Liver (tissue), 9 donors: ENCODE results near the gene FOXA3. TPM values are rescaled to one million over a fixed set of nuclear protein-coding genes. Genes with fewer than 3 reads are reported as not detected.

ENCODE experiments used
- DNase-seq: peaks from one replicate; pipeline ENCODE4 v3.0.0-alpha.2; 2017; ENCODE audit warnings: low spot score
- H3K27ac ChIP-seq, 2 donors: one replicate each; pipeline ENCODE4 v1.7.0; 2013; ENCODE audit warnings: inconsistent platforms in 2 of 2, low read length in 2 of 2, control low read depth in 1 of 2, low read depth in 1 of 2, mild to moderate bottlenecking in 1 of 2
- H3K27me3 ChIP-seq, 4 donors: one replicate each; pipeline versions ENCODE4 v1.6.1 to v1.7.0; 2013; ENCODE audit warnings: low read length in 3 of 4, inconsistent platforms in 1 of 4, mild to moderate bottlenecking in 1 of 4, moderate library complexity in 1 of 4; ENCODE audit not compliant: control insufficient read depth in 4 of 4, insufficient read depth in 4 of 4
- H3K36me3 ChIP-seq, 4 donors: one replicate each; pipeline versions ENCODE4 v1.6.1 to v1.7.0; 2013; ENCODE audit warnings: low read length in 3 of 4, mild to moderate bottlenecking in 3 of 4, low read depth in 1 of 4, moderate library complexity in 1 of 4; ENCODE audit not compliant: control insufficient read depth in 4 of 4, insufficient read depth in 3 of 4
- H3K4me1 ChIP-seq, 4 donors: one replicate each; pipeline versions ENCODE4 v1.6.1 to v1.7.0; 2013; ENCODE audit warnings: low read length in 3 of 4, mild to moderate bottlenecking in 3 of 4, moderate library complexity in 1 of 4; ENCODE audit not compliant: control insufficient read depth in 4 of 4, insufficient read depth in 4 of 4
- H3K4me3 ChIP-seq, 3 donors: one replicate each; pipeline versions ENCODE4 v1.6.1 to v1.7.0; 2013; ENCODE audit warnings: low read length in 3 of 3, control low read depth in 1 of 3, low read depth in 1 of 3, mild to moderate bottlenecking in 1 of 3
- H3K9ac ChIP-seq, 2 donors: one replicate each; pipeline ENCODE4 v1.7.0; 2013; ENCODE audit warnings: low read length in 2 of 2, mild to moderate bottlenecking in 2 of 2, moderate library complexity in 2 of 2, control low read depth in 1 of 2, low read depth in 1 of 2
- H3K9me3 ChIP-seq, 4 donors: one replicate each; pipeline versions ENCODE4 v1.6.1 to v1.7.0; 2013; ENCODE audit warnings: low read length in 3 of 4; ENCODE audit not compliant: control insufficient read depth in 4 of 4
- EGR1 ChIP-seq, 2 donors: IDR thresholded peaks; 2 replicates each; pipeline ENCODE4 v1.6.1; 2016 to 2018; ENCODE audit warnings: antibody characterized with exemption in 2 of 2, low read depth in 2 of 2
- FOXA1 ChIP-seq: IDR thresholded peaks from 2 replicates; pipeline ENCODE4 v1.6.1; 2016; ENCODE audit warnings: antibody characterized with exemption
- FOXA2 ChIP-seq: IDR thresholded peaks from 2 replicates; pipeline ENCODE4 v1.6.1; 2016; ENCODE audit warnings: antibody characterized with exemption
- GABPA ChIP-seq, 2 donors: IDR thresholded peaks in 1 of 2; conservative IDR thresholded peaks in 1 of 2; 2 replicates each; pipeline ENCODE4 v1.6.1; 2016; ENCODE audit warnings: antibody characterized with exemption in 2 of 2, mild to moderate bottlenecking in 1 of 2, moderate library complexity in 1 of 2
- HNF4A ChIP-seq, 2 donors: conservative IDR thresholded peaks; 2 replicates each; pipeline ENCODE4 v1.6.1; 2016; ENCODE audit warnings: antibody characterized with exemption in 2 of 2, mild to moderate bottlenecking in 2 of 2
- HNF4G ChIP-seq: IDR thresholded peaks from 2 replicates; pipeline ENCODE4 v1.6.1; 2016; ENCODE audit warnings: antibody characterized with exemption
- JUND ChIP-seq, 2 donors: IDR thresholded peaks; 2 replicates each; pipeline ENCODE4 v1.6.1; 2016; ENCODE audit warnings: antibody characterized with exemption in 2 of 2
- NR2F2 ChIP-seq: IDR thresholded peaks from 2 replicates; pipeline ENCODE4 v1.6.1; 2016; ENCODE audit warnings: antibody characterized with exemption
- RAD21 ChIP-seq, 2 donors: IDR thresholded peaks; 2 replicates each; pipeline ENCODE4 v1.6.1; 2016; ENCODE audit warnings: antibody characterized with exemption in 2 of 2, mild to moderate bottlenecking in 2 of 2
- RXRA ChIP-seq, 2 donors: IDR thresholded peaks; 2 replicates each; pipeline ENCODE4 v1.6.1; 2017 to 2018; ENCODE audit warnings: antibody characterized with exemption in 2 of 2, mild to moderate bottlenecking in 1 of 2
- SP1 ChIP-seq: IDR thresholded peaks from 2 replicates; pipeline ENCODE4 v1.6.1; 2018; ENCODE audit warnings: antibody characterized with exemption, mild to moderate bottlenecking
- TAF1 ChIP-seq: conservative IDR thresholded peaks from 2 replicates; pipeline ENCODE4 v1.6.1; 2016; ENCODE audit warnings: antibody characterized with exemption, mild to moderate bottlenecking
- YY1 ChIP-seq: IDR thresholded peaks from 2 replicates; pipeline ENCODE4 v1.6.1; 2016; ENCODE audit warnings: antibody characterized with exemption, mild to moderate bottlenecking
- WGBS: extraction: QIAGEN DNeasy Blood & Tissue Kit; methylation state at CpG from one replicate; pipeline ENCODE4 v1.1.7; 2013; 5-methylcytosine and 5-hydroxymethylcytosine counted together
- polyA plus RNA-seq, 2 donors: library from polyadenylated mRNA; stranded (reverse) in 1 of 2; unstranded in 1 of 2; fragments of 200-250 nt in 1 of 2; fragments of >200 nt in 1 of 2; fragmentation: Nextera tagmentation in 1 of 2; extraction: Ambion mirVana in 1 of 2; gene quantifications; one replicate each; pipeline versions ENCODE4 v1.2.1 to v1.2.3, GENCODE V29; 2013 to 2015
- total RNA-seq, 2 donors: library from RNA; depleted of rRNA; stranded (reverse); fragments of >200 nt; gene quantifications; one replicate each; pipeline ENCODE4 v1.2.3, GENCODE V29; 2014
- TF ChIP-seq, protein P1 (sequence below): IDR thresholded peaks from 2 replicates; pipeline ENCODE4 v1.6.1; 2016; ENCODE audit warnings: antibody characterized with exemption
- TF ChIP-seq, protein P2 (sequence below): IDR thresholded peaks from 2 replicates; pipeline ENCODE4 v1.6.1; 2016; ENCODE audit warnings: antibody characterized with exemption
- TF ChIP-seq, protein P3 (sequence below): IDR thresholded peaks from 2 replicates; pipeline ENCODE4 v1.6.1; 2016; ENCODE audit warnings: antibody characterized with exemption, mild to moderate bottlenecking
- TF ChIP-seq, protein P4 (sequence below): fragments of 150-350 bp; IDR thresholded peaks from 2 replicates; pipeline ENCODE4 v1.5.1; 2017; ENCODE audit warnings: improper control_type of control experiment, low read depth, low read length; ENCODE audit not compliant: missing input control
- TF ChIP-seq, protein P5 (sequence below): IDR thresholded peaks from 2 replicates; pipeline ENCODE4 v1.6.1; 2016; ENCODE audit warnings: antibody characterized with exemption
- donor health status: healthy.
- donor health status: healthy.
- donor health status: healthy.
- donor health status: healthy.
- donor health status: healthy.

Gene FOXA3
- total and polyA plus RNA-seq, 4 donors: 11.5 to 37.1 (median 21.6) TPM

DNA sequence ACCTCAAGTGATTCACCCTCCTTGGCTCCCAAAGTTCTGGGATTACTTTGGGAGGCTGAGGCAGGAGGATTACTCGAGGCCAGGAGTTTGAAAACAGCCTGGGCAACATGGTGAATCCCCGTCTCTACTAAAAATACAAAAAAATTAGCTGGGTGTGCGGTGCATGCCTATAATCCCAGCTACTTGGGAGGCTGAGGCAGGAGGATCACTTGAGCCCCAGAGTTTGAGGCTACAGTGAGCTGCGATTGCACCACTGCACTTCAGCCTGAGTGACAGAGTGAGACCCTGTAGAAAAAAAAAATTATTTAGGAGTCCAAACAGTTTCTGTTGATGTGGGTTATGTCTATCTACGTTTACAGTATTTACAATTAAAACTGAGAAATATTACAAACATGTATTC lies 6.7 kb downstream of the FOXA3 start:
- H3K9ac ChIP-seq: no peak overlapping the region
- no peak for DNase-seq
- no peak overlapping the region for H3K4me3 ChIP-seq
- H3K4me1 ChIP-seq: peaks cover 22 to 74% (median 47%) of the 10 kb centered on the region in 4 donors
- H3K9me3 ChIP-seq: no peaks in the 10 kb centered on the region
- TF ChIP-seq SP1 (no peak), RAD21 (IDR thresholded peaks at IDR 0.05) (no peak), HNF4A (conservative IDR thresholded peaks at IDR 0.05) (no peak), YY1 (no peak), RXRA (IDR thresholded peaks at IDR 0.05) (no peak), FOXA2 (no peak), TAF1 (no peak)
- TF ChIP-seq, protein P1, sequence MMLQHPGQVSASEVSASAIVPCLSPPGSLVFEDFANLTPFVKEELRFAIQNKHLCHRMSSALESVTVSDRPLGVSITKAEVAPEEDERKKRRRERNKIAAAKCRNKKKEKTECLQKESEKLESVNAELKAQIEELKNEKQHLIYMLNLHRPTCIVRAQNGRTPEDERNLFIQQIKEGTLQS: no peak
- TF ChIP-seq, protein P2, sequence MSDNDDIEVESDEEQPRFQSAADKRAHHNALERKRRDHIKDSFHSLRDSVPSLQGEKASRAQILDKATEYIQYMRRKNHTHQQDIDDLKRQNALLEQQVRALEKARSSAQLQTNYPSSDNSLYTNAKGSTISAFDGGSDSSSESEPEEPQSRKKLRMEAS: no peak
- TF ChIP-seq, protein P3, sequence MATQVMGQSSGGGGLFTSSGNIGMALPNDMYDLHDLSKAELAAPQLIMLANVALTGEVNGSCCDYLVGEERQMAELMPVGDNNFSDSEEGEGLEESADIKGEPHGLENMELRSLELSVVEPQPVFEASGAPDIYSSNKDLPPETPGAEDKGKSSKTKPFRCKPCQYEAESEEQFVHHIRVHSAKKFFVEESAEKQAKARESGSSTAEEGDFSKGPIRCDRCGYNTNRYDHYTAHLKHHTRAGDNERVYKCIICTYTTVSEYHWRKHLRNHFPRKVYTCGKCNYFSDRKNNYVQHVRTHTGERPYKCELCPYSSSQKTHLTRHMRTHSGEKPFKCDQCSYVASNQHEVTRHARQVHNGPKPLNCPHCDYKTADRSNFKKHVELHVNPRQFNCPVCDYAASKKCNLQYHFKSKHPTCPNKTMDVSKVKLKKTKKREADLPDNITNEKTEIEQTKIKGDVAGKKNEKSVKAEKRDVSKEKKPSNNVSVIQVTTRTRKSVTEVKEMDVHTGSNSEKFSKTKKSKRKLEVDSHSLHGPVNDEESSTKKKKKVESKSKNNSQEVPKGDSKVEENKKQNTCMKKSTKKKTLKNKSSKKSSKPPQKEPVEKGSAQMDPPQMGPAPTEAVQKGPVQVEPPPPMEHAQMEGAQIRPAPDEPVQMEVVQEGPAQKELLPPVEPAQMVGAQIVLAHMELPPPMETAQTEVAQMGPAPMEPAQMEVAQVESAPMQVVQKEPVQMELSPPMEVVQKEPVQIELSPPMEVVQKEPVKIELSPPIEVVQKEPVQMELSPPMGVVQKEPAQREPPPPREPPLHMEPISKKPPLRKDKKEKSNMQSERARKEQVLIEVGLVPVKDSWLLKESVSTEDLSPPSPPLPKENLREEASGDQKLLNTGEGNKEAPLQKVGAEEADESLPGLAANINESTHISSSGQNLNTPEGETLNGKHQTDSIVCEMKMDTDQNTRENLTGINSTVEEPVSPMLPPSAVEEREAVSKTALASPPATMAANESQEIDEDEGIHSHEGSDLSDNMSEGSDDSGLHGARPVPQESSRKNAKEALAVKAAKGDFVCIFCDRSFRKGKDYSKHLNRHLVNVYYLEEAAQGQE: no peak
- 87% methylated on average over 5 of the region's 5 CpGs for WGBS
- peak overlapping the region; percentile 8 to 40 for H3K27ac ChIP-seq
- peaks cover 0 to 4% (median 1%) of the 10 kb centered on the region in 4 donors for H3K36me3 ChIP-seq
- H3K27me3 ChIP-seq: no peaks in the 10 kb centered on the region

DNA sequence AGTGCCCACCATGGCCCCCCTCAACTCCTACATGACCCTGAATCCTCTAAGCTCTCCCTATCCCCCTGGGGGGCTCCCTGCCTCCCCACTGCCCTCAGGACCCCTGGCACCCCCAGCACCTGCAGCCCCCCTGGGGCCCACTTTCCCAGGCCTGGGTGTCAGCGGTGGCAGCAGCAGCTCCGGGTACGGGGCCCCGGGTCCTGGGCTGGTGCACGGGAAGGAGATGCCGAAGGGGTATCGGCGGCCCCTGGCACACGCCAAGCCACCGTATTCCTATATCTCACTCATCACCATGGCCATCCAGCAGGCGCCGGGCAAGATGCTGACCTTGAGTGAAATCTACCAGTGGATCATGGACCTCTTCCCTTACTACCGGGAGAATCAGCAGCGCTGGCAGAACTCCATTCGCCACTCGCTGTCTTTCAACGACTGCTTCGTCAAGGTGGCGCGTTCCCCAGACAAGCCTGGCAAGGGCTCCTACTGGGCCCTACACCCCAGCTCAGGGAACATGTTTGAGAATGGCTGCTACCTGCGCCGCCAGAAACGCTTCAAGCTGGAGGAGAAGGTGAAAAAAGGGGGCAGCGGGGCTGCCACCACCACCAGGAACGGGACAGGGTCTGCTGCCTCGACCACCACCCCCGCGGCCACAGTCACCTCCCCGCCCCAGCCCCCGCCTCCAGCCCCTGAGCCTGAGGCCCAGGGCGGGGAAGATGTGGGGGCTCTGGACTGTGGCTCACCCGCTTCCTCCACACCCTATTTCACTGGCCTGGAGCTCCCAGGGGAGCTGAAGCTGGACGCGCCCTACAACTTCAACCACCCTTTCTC lies 8.2 kb downstream of the FOXA3 start:
- no peaks in the 10 kb centered on the region for H3K27me3 ChIP-seq
- no peak for DNase-seq
- TF ChIP-seq, protein P4, sequence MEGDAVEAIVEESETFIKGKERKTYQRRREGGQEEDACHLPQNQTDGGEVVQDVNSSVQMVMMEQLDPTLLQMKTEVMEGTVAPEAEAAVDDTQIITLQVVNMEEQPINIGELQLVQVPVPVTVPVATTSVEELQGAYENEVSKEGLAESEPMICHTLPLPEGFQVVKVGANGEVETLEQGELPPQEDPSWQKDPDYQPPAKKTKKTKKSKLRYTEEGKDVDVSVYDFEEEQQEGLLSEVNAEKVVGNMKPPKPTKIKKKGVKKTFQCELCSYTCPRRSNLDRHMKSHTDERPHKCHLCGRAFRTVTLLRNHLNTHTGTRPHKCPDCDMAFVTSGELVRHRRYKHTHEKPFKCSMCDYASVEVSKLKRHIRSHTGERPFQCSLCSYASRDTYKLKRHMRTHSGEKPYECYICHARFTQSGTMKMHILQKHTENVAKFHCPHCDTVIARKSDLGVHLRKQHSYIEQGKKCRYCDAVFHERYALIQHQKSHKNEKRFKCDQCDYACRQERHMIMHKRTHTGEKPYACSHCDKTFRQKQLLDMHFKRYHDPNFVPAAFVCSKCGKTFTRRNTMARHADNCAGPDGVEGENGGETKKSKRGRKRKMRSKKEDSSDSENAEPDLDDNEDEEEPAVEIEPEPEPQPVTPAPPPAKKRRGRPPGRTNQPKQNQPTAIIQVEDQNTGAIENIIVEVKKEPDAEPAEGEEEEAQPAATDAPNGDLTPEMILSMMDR: no peak
- TF ChIP-seq, protein P1: no peak
- TF ChIP-seq HNF4G: no peak
- TF ChIP-seq SP1: no peak
- no peak for TF ChIP-seq FOXA1
- TF ChIP-seq RAD21 (IDR thresholded peaks at IDR 0.05): no peak
- no peak for TF ChIP-seq EGR1 (IDR thresholded peaks at IDR 0.05; ENCODE audit: low read depth in 2 of 2)
- no peak for TF ChIP-seq GABPA (IDR thresholded peaks at IDR 0.05 in 1 of 2, conservative IDR thresholded peaks at IDR 0.05 in 1 of 2)
- TF ChIP-seq HNF4A (conservative IDR thresholded peaks at IDR 0.05): no peak
- no peak for TF ChIP-seq RXRA (IDR thresholded peaks at IDR 0.05)
- TF ChIP-seq YY1: no peak
- TF ChIP-seq, protein P5, sequence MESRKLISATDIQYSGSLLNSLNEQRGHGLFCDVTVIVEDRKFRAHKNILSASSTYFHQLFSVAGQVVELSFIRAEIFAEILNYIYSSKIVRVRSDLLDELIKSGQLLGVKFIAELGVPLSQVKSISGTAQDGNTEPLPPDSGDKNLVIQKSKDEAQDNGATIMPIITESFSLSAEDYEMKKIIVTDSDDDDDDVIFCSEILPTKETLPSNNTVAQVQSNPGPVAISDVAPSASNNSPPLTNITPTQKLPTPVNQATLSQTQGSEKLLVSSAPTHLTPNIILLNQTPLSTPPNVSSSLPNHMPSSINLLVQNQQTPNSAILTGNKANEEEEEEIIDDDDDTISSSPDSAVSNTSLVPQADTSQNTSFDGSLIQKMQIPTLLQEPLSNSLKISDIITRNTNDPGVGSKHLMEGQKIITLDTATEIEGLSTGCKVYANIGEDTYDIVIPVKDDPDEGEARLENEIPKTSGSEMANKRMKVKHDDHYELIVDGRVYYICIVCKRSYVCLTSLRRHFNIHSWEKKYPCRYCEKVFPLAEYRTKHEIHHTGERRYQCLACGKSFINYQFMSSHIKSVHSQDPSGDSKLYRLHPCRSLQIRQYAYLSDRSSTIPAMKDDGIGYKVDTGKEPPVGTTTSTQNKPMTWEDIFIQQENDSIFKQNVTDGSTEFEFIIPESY: no peak
- TF ChIP-seq JUND (IDR thresholded peaks at IDR 0.05): no peak
- TF ChIP-seq, protein P3: no peak
- no peak for TF ChIP-seq NR2F2
- TF ChIP-seq, protein P2: no peak
- no peak for TF ChIP-seq FOXA2
- 91% methylated on average over 34 of the region's 34 CpGs for WGBS
- H3K36me3 ChIP-seq: peaks cover 0 to 4% (median 1%) of the 10 kb centered on the region in 4 donors
- peak overlapping the region; percentile 89 to 94 for H3K27ac ChIP-seq
- H3K4me1 ChIP-seq: peaks cover 24 to 71% (median 41%) of the 10 kb centered on the region in 4 donors
- H3K4me3 ChIP-seq: no peak overlapping the region
- no peaks in the 10 kb centered on the region for H3K9me3 ChIP-seq
- H3K9ac ChIP-seq: no peak overlapping the region
